OCI-LY3 (cell line): ENCODE results near the gene TMEM198.

Experiments used
- H2AFZ ChIP-seq: fragments of 200-600, 300-600 bp; shearing (Covaris generic); 2 replicates; pipeline ENCODE4 v1.6.0; 2014; ENCODE audit warnings: antibody characterized with exemption, low read depth, low read length
- H3K27ac ChIP-seq: fragments of 200-600, 300-600 bp; sonication (generic); 2 replicates; pipeline ENCODE4 v1.5.1; 2014; ENCODE audit warnings: mild to moderate bottlenecking, low read length, moderate library complexity, mixed read lengths
- H3K27me3 ChIP-seq: fragments of 200-600, 300-600 bp; sonication (generic); 2 replicates; pipeline ENCODE4 v1.6.1; 2014; ENCODE audit warnings: low read depth, low read length, mixed read lengths
- H3K36me3 ChIP-seq: fragments of 200-600, 300-600 bp; sonication (generic); replicated peaks from 2 replicates; pipeline ENCODE3; 2014; ENCODE audit warnings: low read depth, low read length, mixed read lengths
- H3K4me1 ChIP-seq: fragments of 300-600, 200-600 bp; sonication (generic); 2 replicates; pipeline ENCODE4 v1.6.1; 2014; ENCODE audit warnings: low read length, mixed read lengths
- H3K4me2 ChIP-seq: fragments of 200-600, 300-600 bp; sonication (generic); 2 replicates; pipeline ENCODE4 v1.6.1; 2014; ENCODE audit warnings: low read length, mixed read lengths
- H3K4me3 ChIP-seq: fragments of 300-600, 200-600 bp; sonication (generic); 2 replicates; pipeline ENCODE4 v1.5.1; 2014; ENCODE audit warnings: antibody characterized with exemption, mild to moderate bottlenecking, low read length, moderate library complexity
- H3K79me2 ChIP-seq: fragments of 300-600, 200-600 bp; shearing (Covaris generic); 2 replicates; pipeline ENCODE4 v1.6.1; 2014; ENCODE audit warnings: mild to moderate bottlenecking, low read length, mixed read lengths
- H3K9ac ChIP-seq: fragments of 300-600, 200-600 bp; shearing (Covaris generic); 2 replicates; pipeline ENCODE4 v1.6.0; 2014; ENCODE audit warnings: mild to moderate bottlenecking, low read length, moderate library complexity
- H3K9me3 ChIP-seq: fragments of 200-600, 300-600 bp; shearing (Covaris generic); 2 replicates; pipeline ENCODE4 v1.6.1; 2014; ENCODE audit warnings: low read length, mixed read lengths; ENCODE audit not compliant: insufficient read depth
- H4K20me1 ChIP-seq: fragments of 200-600, 300-600 bp; sonication (generic); 2 replicates; pipeline ENCODE4 v1.6.1; 2016; ENCODE audit warnings: low read length, mixed read lengths; ENCODE audit not compliant: insufficient read depth
- CTCF ChIP-seq: fragments of 200-600, 300-600 bp; sonication (generic); IDR thresholded peaks from 2 replicates; pipeline ENCODE4 v1.5.1; 2014; ENCODE audit warnings: antibody characterized with exemption, low read length, low read depth
- EZH2phosphoT487 ChIP-seq: fragments of 200-600 bp; shearing (Covaris generic); IDR thresholded peaks from 2 replicates; pipeline ENCODE4 v1.6.1; 2018; ENCODE audit warnings: antibody characterized with exemption, mixed run types, low read depth

The TMEM198 gene

GRCh38 chr2:219512524-219513216 is 31.2 kb upstream of the TMEM198 start:
- Histone ChIP-seq H3K27me3 (peaks cover 21% of the 10 kb centered on the region), H3K4me2 (no peak overlapping the region), H3K9ac (no peak overlapping the region), H3K79me2 (no peaks in the 10 kb centered on the region), H4K20me1 (no peaks in the 10 kb centered on the region), H3K27ac (no peak overlapping the region), H2AFZ (no peak overlapping the region), H3K4me1 (0 out of 2 replicates have a peak, but pooled peaks cover 5% of the 10 kb centered on the region), H3K4me3 (no peak overlapping the region), H3K36me3 (no peaks in the 10 kb centered on the region), H3K9me3 (no peaks in the 10 kb centered on the region)
- TF ChIP-seq EZH2phosphoT487 (no peak), CTCF (no peak)

DNA sequence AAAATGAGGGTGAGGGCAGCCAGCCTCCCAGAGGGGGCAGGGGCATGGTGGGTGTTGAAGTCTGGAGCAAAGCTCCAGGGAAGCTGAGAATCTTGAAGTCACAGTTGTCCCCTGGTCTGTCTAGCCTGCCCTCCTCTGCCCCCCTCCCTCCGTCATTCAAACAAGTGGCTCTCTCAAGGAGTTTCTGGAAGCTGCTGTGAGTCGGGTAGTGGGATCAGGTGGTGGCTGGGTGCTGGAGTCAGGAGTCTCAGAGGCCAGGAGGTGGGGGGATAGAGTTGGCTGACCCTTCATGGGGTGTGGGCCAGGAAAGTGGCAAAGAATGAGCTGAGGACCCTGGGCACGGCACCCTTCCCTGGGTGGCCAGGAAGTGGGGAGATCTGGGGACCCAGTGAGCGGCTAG is 30.0 kb upstream of the TMEM198 start:
- H3K36me3 ChIP-seq = no peaks in the 10 kb centered on the region
- no peak overlapping the region for H3K9ac ChIP-seq
- H2AFZ ChIP-seq = no peak overlapping the region
- TF ChIP-seq EZH2phosphoT487 (no peak), CTCF (no peak)
- H3K27ac ChIP-seq = no peak overlapping the region
- no peaks in the 10 kb centered on the region for H4K20me1 ChIP-seq
- 0 out of 2 replicates have a peak, but pooled peaks cover 5% of the 10 kb centered on the region for H3K4me1 ChIP-seq
- H3K9me3 ChIP-seq = no peaks in the 10 kb centered on the region
- H3K4me3 ChIP-seq = no peak overlapping the region
- H3K79me2 ChIP-seq = no peaks in the 10 kb centered on the region
- H3K27me3 ChIP-seq = peaks cover 21% of the 10 kb centered on the region
- no peak overlapping the region for H3K4me2 ChIP-seq

GRCh38 chr2:219514196-219514761 is 29.5 kb upstream of the TMEM198 start, which contains the start of gene ASIC4:
Gene ASIC4 (plus strand): TSS chr2:219514482. CDS start chr2:219514725, 243 bp downstream.
- no peak within 1 kb of the TSS for H3K4me2 ChIP-seq
- H4K20me1 ChIP-seq = no peaks in the 10 kb centered on the region
- H2AFZ ChIP-seq = no peak within 1 kb of the TSS
- no peaks in the 10 kb centered on the region for H3K79me2 ChIP-seq
- no peak within 1 kb of the TSS for H3K9ac ChIP-seq
- H3K27me3 ChIP-seq = peaks cover 21% of the 10 kb centered on the region
- no peaks in the 10 kb centered on the region for H3K36me3 ChIP-seq
- TF ChIP-seq EZH2phosphoT487 (no peak), CTCF (no peak)
- no peak within 1 kb of the TSS for H3K4me3 ChIP-seq
- H3K4me1 ChIP-seq = 0 out of 2 replicates have a peak, but pooled peaks cover 5% of the 10 kb centered on the region
- H3K27ac ChIP-seq = no peak within 1 kb of the TSS
- H3K9me3 ChIP-seq = no peaks in the 10 kb centered on the region

DNA sequence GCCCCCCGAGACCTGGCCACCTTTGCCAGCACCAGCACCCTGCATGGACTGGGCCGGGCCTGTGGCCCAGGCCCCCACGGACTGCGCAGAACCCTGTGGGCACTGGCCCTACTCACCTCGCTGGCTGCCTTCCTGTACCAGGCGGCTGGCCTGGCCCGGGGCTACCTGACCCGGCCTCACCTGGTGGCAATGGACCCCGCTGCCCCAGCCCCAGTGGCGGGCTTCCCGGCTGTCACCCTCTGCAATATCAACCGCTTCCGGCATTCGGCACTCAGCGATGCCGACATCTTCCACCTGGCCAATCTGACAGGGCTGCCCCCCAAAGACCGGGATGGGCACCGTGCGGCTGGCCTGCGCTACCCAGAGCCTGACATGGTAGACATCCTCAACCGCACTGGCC is 29.0 kb upstream of the TMEM198 start:
- H2AFZ ChIP-seq = no peak overlapping the region
- no peaks in the 10 kb centered on the region for H3K36me3 ChIP-seq
- H3K79me2 ChIP-seq = no peaks in the 10 kb centered on the region
- TF ChIP-seq EZH2phosphoT487 (no peak), CTCF (no peak)
- H3K4me1 ChIP-seq = 0 out of 2 replicates have a peak, but pooled peaks cover under 1% of the 10 kb centered on the region
- H3K27me3 ChIP-seq = peaks cover 24% of the 10 kb centered on the region
- H3K9me3 ChIP-seq = no peaks in the 10 kb centered on the region
- no peak overlapping the region for H3K4me2 ChIP-seq
- no peak overlapping the region for H3K4me3 ChIP-seq
- no peak overlapping the region for H3K27ac ChIP-seq
- no peaks in the 10 kb centered on the region for H4K20me1 ChIP-seq
- H3K9ac ChIP-seq = no peak overlapping the region
